OCI-LY7 (cell line): ENCODE data around the gene SHPK. TPM values are rescaled to one million over a fixed set of nuclear protein-coding genes. Genes with fewer than 3 reads are reported as not detected.

Experiments used
- BruUV-seq: library from RNA; stranded (reverse); fragments of 400-500 nt; replicated peaks from 2 replicates; lab custom pipeline; 2021; lab: Mats Ljungman, UMichigan
- CTCF ChIA-PET: fragments of 300-600 bp; sonication (Branson Sonifier 250); formaldehyde crosslinking; loops from one replicate; lab custom pipeline; 2022; ENCODE audit warnings: antibody characterized with exemption; ENCODE audit not compliant: unreplicated experiment; lab: Charles Lee
- POLR2A ChIA-PET: fragments of 300-600 bp; sonication (Branson Sonifier 250); formaldehyde crosslinking; loops from one replicate; lab custom pipeline; 2022; ENCODE audit warnings: antibody characterized with exemption; lab: Charles Lee
- DNase-seq: peaks from one replicate; pipeline ENCODE4 v3.0.0-alpha.2; 2015; ENCODE audit warnings: low spot score
- H2AFZ ChIP-seq: fragments of 200-600 bp; sonication (generic), shearing (Covaris generic); 2 replicates; pipeline ENCODE4 v1.6.1; 2014; ENCODE audit warnings: mild to moderate bottlenecking, antibody characterized with exemption, low read length, moderate library complexity
- H3K27ac ChIP-seq: fragments of 200-600 bp; sonication (generic); 2 replicates; pipeline ENCODE4 v1.5.1; 2014; ENCODE audit warnings: mixed run types, low read depth, mild to moderate bottlenecking, moderate library complexity, low read length, inconsistent platforms; ENCODE audit not compliant: poor library complexity, severe bottlenecking
- H3K36me3 ChIP-seq: fragments of 200-600 bp; sonication (generic); 2 replicates; pipeline ENCODE4 v1.6.1; 2014; ENCODE audit warnings: mild to moderate bottlenecking, antibody characterized with exemption, low read length, moderate library complexity, mixed read lengths; ENCODE audit not compliant: insufficient read depth
- H3K4me1 ChIP-seq: fragments of 200-600 bp; sonication (generic); 2 replicates; pipeline ENCODE4 v1.5.1; 2014; ENCODE audit warnings: mild to moderate bottlenecking, low read length; ENCODE audit not compliant: insufficient read depth, poor library complexity, severe bottlenecking
- H3K4me2 ChIP-seq: fragments of 200-600 bp; sonication (generic); 2 replicates; pipeline ENCODE4 v1.6.1; 2014; ENCODE audit warnings: mild to moderate bottlenecking, low read length
- H3K4me3 ChIP-seq: fragments of 200-600 bp; sonication (generic); 2 replicates; pipeline ENCODE4 v1.5.1; 2014; ENCODE audit warnings: mild to moderate bottlenecking, low read depth, low read length; ENCODE audit not compliant: poor library complexity, severe bottlenecking
- H3K79me2 ChIP-seq: fragments of 200-600 bp; sonication (generic); 2 replicates; pipeline ENCODE4 v1.6.1; 2016; ENCODE audit warnings: low read depth, mild to moderate bottlenecking, low read length, moderate library complexity, mixed read lengths; ENCODE audit not compliant: insufficient read depth
- H3K9me2 ChIP-seq: fragments of 200-600 bp; sonication (generic); 2 replicates; pipeline ENCODE4 v1.6.1; 2016; ENCODE audit warnings: mild to moderate bottlenecking, low read length, mixed read lengths; ENCODE audit not compliant: insufficient read depth
- H3K9me3 ChIP-seq: fragments of 200-600 bp; sonication (generic); 2 replicates; pipeline ENCODE4 v1.6.1; 2014; ENCODE audit warnings: mild to moderate bottlenecking, mixed run types, low read length, mixed read lengths
- H4K20me1 ChIP-seq: fragments of 200-600 bp; sonication (generic); 2 replicates; pipeline ENCODE4 v1.6.1; 2014; ENCODE audit warnings: mild to moderate bottlenecking, antibody characterized with exemption, low read length, moderate library complexity, mixed read lengths; ENCODE audit not compliant: insufficient read depth
- EZH2phosphoT487 ChIP-seq: fragments of 200-600 bp; sonication (generic); IDR thresholded peaks from 2 replicates; pipeline ENCODE4 v1.6.1; 2018; ENCODE audit warnings: low read depth, borderline replicate concordance, mild to moderate bottlenecking, mixed run types, antibody characterized with exemption, low read length, moderate library complexity, mixed read lengths
- intact Hi-C: fragments of 100-400 bp; cut with micrococcal nuclease; formaldehyde crosslinking; loops from one replicate; pipeline ENCODE4 v1.10.0; 2022; ENCODE audit not compliant: unreplicated experiment
- total RNA-seq, 2 experiments: library from RNA; depleted of rRNA in 1 of 2; stranded (reverse); fragments of >200 nt in 1 of 2; shearing (Covaris generic) in 1 of 2; gene quantifications; 2 replicates each; pipeline ENCODE4 v1.2.3, GENCODE V29; 2014 to 2022
- TF ChIP-seq, protein P1 (sequence below): fragments of 200-600 bp; sonication (generic); conservative IDR thresholded peaks from 2 replicates; pipeline ENCODE4 v1.5.1; 2014; ENCODE audit warnings: mild to moderate bottlenecking, antibody characterized with exemption, low read length, moderate library complexity, mixed read lengths

Gene SHPK
- total RNA-seq, 2 experiments from 2014 or later, result 16.9 to 17.0 TPM

DNA sequence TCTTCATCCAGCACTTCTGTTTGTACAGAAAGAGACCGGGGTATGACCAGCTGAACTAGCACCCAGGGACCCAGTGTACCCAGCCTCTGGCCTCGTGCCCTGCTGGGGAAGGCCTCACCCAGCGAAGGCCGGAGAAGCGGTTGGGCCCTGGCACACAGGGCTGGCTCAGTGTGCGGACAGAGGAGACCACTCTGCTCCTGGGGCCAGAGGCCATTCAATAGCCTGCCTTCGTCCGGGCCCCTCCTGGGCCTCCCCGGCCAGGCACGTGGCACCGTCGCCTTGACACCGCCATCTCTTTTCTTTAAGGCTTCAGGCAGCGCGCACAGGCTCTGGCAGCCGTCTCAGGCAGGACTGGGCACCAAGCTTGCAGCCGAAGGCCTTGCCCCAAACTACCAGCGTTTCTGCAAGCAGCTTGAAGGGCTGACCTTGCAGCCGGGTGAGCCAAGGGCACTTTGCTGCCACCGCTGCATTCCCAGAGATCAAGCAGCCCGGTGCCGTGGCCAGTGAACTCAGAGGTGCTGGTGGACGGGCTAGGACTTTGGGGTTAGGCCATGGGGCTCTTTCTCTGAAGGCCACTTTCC lies 24.4 kb upstream of the SHPK start:
- no peak for TF ChIP-seq EZH2phosphoT487
- TF ChIP-seq, protein P1, sequence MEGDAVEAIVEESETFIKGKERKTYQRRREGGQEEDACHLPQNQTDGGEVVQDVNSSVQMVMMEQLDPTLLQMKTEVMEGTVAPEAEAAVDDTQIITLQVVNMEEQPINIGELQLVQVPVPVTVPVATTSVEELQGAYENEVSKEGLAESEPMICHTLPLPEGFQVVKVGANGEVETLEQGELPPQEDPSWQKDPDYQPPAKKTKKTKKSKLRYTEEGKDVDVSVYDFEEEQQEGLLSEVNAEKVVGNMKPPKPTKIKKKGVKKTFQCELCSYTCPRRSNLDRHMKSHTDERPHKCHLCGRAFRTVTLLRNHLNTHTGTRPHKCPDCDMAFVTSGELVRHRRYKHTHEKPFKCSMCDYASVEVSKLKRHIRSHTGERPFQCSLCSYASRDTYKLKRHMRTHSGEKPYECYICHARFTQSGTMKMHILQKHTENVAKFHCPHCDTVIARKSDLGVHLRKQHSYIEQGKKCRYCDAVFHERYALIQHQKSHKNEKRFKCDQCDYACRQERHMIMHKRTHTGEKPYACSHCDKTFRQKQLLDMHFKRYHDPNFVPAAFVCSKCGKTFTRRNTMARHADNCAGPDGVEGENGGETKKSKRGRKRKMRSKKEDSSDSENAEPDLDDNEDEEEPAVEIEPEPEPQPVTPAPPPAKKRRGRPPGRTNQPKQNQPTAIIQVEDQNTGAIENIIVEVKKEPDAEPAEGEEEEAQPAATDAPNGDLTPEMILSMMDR, result no peak
- Histone ChIP-seq H3K4me2 (no peak overlapping the region), H3K4me3 (no peak overlapping the region), H3K27ac (no peak overlapping the region), H4K20me1 (no peaks in the 10 kb centered on the region), H3K9me3 (no peaks in the 10 kb centered on the region), H3K9me2 (no peaks in the 10 kb centered on the region), H3K79me2 (no peaks in the 10 kb centered on the region), H2AFZ (no peak overlapping the region), H3K4me1 (no peaks in the 10 kb centered on the region), H3K36me3 (no peaks in the 10 kb centered on the region)
- CTCF ChIA-PET, result no interaction called here
- BruUV-seq, result no TSS peak
- intact Hi-C loops, result no loop called here
- no peak for DNase-seq
- POLR2A ChIA-PET, result no interaction called here

DNA sequence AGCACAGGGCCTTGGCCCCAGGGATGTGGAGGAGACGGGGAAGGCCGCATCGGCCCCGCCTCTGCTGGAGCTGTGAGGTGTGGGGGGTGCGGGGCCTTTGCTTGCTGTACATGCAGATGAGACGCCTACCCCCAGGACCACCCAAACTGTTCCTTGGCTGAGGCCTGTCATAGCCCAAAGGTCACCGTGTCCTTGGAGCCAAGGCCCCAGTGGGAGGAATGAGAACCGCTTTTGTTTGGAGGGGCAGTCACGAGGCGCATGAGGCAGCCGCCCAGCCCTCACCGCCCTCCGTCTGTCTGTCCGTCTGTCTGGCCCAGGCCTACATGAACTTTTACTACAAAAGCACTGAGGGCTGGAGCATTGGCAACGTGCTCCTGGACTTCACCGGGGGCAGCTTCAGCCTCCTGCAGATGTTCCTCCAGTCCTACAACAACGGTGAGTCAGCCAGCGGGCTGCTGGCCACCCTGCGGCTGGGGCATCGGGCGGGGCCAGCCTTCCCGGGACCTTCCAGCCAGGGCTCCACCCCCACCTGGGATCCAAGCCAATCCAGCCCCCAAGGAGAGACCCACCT lies 23.6 kb upstream of the SHPK start:
- BruUV-seq, result no TSS peak
- ChIA-PET CTCF (no interaction called here), POLR2A (no interaction called here)
- TF ChIP-seq, protein P1, result no peak
- TF ChIP-seq EZH2phosphoT487, result no peak
- H3K4me2 ChIP-seq, result no peak overlapping the region
- H3K27ac ChIP-seq, result no peak overlapping the region
- H4K20me1 ChIP-seq, result no peaks in the 10 kb centered on the region
- H3K4me3 ChIP-seq, result no peak overlapping the region
- no peak for DNase-seq
- no peaks in the 10 kb centered on the region for H3K36me3 ChIP-seq
- H3K9me2 ChIP-seq, result no peaks in the 10 kb centered on the region
- no peaks in the 10 kb centered on the region for H3K4me1 ChIP-seq
- no peak overlapping the region for H2AFZ ChIP-seq
- H3K9me3 ChIP-seq, result no peaks in the 10 kb centered on the region
- intact Hi-C loops, result no loop called here
- H3K79me2 ChIP-seq, result no peaks in the 10 kb centered on the region

DNA sequence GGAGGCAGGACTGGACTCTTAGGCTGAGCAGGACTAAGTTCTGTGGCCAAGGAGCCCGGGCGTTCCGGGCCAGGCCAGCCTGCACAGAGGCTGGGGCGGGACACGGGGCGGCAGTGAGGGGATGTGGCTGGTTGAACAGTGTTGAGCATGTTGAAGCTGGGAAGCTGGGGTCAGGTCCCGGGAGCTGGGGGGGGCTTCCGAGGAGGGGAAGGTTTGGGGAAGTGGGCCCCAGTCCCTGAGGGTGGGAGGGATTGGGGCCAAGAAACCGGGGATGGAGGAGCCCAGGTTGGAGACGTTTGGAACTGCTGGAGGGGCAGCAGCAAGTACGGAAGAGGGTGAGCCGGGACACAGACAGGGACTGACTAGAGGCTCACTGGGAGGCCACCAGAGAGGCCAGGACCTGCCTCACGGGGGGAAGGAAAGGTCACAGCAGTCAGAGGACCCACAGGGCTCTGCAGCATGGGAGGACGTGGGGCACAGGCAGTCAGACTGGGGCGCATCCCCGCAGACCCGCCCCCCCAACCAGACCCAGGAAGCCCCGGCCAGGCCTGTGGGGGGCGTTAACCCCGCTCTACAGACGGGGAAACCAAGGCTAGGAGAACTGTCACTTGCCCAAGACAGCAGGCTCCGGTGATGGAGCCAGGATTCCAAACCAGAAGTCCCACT lies 22.9 kb upstream of the SHPK start:
- POLR2A ChIA-PET, result no interaction called here
- Histone ChIP-seq H3K27ac (no peak overlapping the region), H2AFZ (no peak overlapping the region), H3K4me3 (no peak overlapping the region), H3K36me3 (no peaks in the 10 kb centered on the region), H3K9me2 (no peaks in the 10 kb centered on the region), H3K9me3 (no peaks in the 10 kb centered on the region), H4K20me1 (no peaks in the 10 kb centered on the region), H3K79me2 (no peaks in the 10 kb centered on the region), H3K4me1 (no peaks in the 10 kb centered on the region), H3K4me2 (no peak overlapping the region)
- no peak for TF ChIP-seq EZH2phosphoT487
- TF ChIP-seq, protein P1, result no peak
- BruUV-seq, result no TSS peak
- intact Hi-C loops, result no loop called here
- CTCF ChIA-PET, result interaction anchor here (0.6 kb wide), 1 partner anchor 902 kb away, joined by 3 read pairs; no protein-coding TSS in a partner anchor
- DNase-seq, result no peak
